Peyer's patch (tissue), 4 donors: Measurements from ENCODE around the gene SERTAD1. TPM values are rescaled to one million over a fixed set of nuclear protein-coding genes. Genes with fewer than 3 reads are reported as not detected.

Source experiments
- DNase-seq, 3 donors: peaks; one replicate each; pipeline ENCODE4 v3.0.0-alpha.2; 2017 to 2019
- H3K27ac ChIP-seq, 4 donors: fragments of 200-600 bp; sonication (generic); one replicate each; pipeline ENCODE4 v1.5.1; 2016 to 2019
- H3K27me3 ChIP-seq, 2 donors: fragments of 200-600 bp; sonication (generic); one replicate each; pipeline ENCODE4 v1.5.1; 2019
- H3K36me3 ChIP-seq, 3 donors: fragments of 200-600 bp; sonication (generic); one replicate each; pipeline ENCODE4 v1.5.1; 2016 to 2019
- H3K4me1 ChIP-seq, 4 donors: fragments of 200-600 bp; sonication (generic); one replicate each; pipeline ENCODE4 v1.5.1; 2016 to 2019
- H3K4me3 ChIP-seq, 4 donors: fragments of 200-600 bp; sonication (generic); 1 replicate in 3 of 4; 2 replicates in 1 of 4; pipeline ENCODE4 v1.5.1; 2016 to 2019; ENCODE audit warnings: mild to moderate bottlenecking in 1 of 4
- H3K9me3 ChIP-seq, 4 donors: fragments of 200-600 bp; sonication (generic); one replicate each; pipeline ENCODE4 v1.5.1; 2016 to 2019; ENCODE audit warnings: mild to moderate bottlenecking in 1 of 4
- POLR2A ChIP-seq, 2 donors: fragments of 450-650 bp; IDR thresholded peaks; one replicate each; pipeline ENCODE4 v1.5.1; 2017; ENCODE audit warnings: antibody characterized with exemption in 2 of 2, mild to moderate bottlenecking in 2 of 2, moderate library complexity in 2 of 2
- small RNA-seq, 2 donors: library from RNA; depleted of rRNA; stranded (forward); fragments of <200 nt; gene quantifications; one replicate each; pipeline ENCODE3, GENCODE V24; 2016
- total RNA-seq, 4 donors: library from RNA; depleted of rRNA; stranded (reverse); fragments of >200 nt; gene quantifications; one replicate each; pipeline ENCODE4 v1.1.0, GENCODE V29; 2016
- TF ChIP-seq, protein P1 (sequence below), 6 experiments: fragments of 450-650 bp in 4 of 6; fragments of 200-600 bp in 2 of 6; sonication (generic) in 1 of 6; IDR thresholded peaks; one replicate each; pipeline ENCODE4 v1.5.1; 2017 to 2019; ENCODE audit warnings: antibody characterized with exemption in 6 of 6, mild to moderate bottlenecking in 3 of 6, moderate library complexity in 1 of 6

SERTAD1 gene
- total RNA-seq, 4 donors from 2014 or later = 4.1 to 18.2 (median 11.6) TPM

DNA sequence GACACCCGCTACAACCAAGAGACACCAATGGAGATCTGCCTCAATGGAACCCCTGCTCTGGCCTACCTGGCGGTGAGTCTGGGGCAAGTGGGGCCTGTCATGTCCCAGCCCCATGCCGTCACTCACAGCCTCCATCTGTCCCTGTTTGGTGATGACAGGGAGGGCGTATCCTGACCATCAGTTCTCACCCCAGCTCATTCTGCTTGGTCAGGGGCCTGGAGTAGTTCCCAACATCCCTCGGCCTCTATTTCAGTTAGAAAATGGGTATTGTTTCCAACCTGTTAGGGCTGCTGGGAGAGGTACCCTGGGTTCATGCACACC lies 54.0 kb downstream of the SERTAD1 start:
- no peak for TF ChIP-seq POLR2A (IDR thresholded peaks at IDR 0.05)
- TF ChIP-seq, protein P1, sequence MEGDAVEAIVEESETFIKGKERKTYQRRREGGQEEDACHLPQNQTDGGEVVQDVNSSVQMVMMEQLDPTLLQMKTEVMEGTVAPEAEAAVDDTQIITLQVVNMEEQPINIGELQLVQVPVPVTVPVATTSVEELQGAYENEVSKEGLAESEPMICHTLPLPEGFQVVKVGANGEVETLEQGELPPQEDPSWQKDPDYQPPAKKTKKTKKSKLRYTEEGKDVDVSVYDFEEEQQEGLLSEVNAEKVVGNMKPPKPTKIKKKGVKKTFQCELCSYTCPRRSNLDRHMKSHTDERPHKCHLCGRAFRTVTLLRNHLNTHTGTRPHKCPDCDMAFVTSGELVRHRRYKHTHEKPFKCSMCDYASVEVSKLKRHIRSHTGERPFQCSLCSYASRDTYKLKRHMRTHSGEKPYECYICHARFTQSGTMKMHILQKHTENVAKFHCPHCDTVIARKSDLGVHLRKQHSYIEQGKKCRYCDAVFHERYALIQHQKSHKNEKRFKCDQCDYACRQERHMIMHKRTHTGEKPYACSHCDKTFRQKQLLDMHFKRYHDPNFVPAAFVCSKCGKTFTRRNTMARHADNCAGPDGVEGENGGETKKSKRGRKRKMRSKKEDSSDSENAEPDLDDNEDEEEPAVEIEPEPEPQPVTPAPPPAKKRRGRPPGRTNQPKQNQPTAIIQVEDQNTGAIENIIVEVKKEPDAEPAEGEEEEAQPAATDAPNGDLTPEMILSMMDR (IDR thresholded peaks at IDR 0.05) = no peak
- Histone ChIP-seq H3K4me1 (no peaks in the 10 kb centered on the region), H3K27me3 (no peaks in the 10 kb centered on the region), H3K27ac (no peak overlapping the region), H3K4me3 (no peak overlapping the region), H3K9me3 (no peaks in the 10 kb centered on the region), H3K36me3 (peaks cover 0 to 70% (median 0%) of the 10 kb centered on the region in 3 donors)
- no peak for DNase-seq

Small RNA genes within 50 kb of the gene (small RNA-seq; reads per million reads assigned to genes)
- 0 reads per million in 2 donors for gene RF00017

Other genes with a start within 250 kb of the SERTAD1 start
- 10 to 100 TPM in 3 of 4 donors, 1 to 10 TPM in 1; 8.1 to 64.4 (median 16.2) TPM for gene MAP3K10, start 234.6 kb downstream of the SERTAD1 start, total RNA-seq
- gene TTC9B, start 207.6 kb downstream of the SERTAD1 start, total RNA-seq = not detected
- 1 to 10 TPM in 1 of 4 donors, not detected in 3; 1.3 TPM for gene CCNP, start 199.3 kb downstream of the SERTAD1 start, total RNA-seq
- 100 to 1,000 TPM in 2 of 4 donors, 10 to 100 TPM in 2; 67.1 to 146 (median 100) TPM for gene AKT2, start 140.6 kb downstream of the SERTAD1 start, total RNA-seq
- 10 to 100 TPM in 2 of 4 donors, 1 to 10 TPM in 2; 5.8 to 11.3 (median 9.9) TPM for gene C19orf47, start 77.6 kb downstream of the SERTAD1 start, total RNA-seq
- gene PLD3, start 77.3 kb downstream of the SERTAD1 start, total RNA-seq = 100 to 1,000 TPM in 3 of 4 donors, 10 to 100 TPM in 1; 61.9 to 210 (median 162) TPM
- gene HIPK4, start 35.8 kb downstream of the SERTAD1 start, total RNA-seq = not detected
- gene PRX, start 12.6 kb downstream of the SERTAD1 start, total RNA-seq = 1 to 10 TPM; 1.4 to 7.4 (median 3.0) TPM
- gene SERTAD3, start 18.3 kb upstream of the SERTAD1 start, total RNA-seq = 10 to 100 TPM in 3 of 4 donors, 1 to 10 TPM in 1; 9.1 to 22.4 (median 15.2) TPM
- 100 to 1,000 TPM; 148 to 277 (median 218) TPM for gene BLVRB, start 39.8 kb upstream of the SERTAD1 start, total RNA-seq
- gene SPTBN4, start 41.0 kb upstream of the SERTAD1 start, total RNA-seq = 1 to 10 TPM in 2 of 4 donors, under 1 TPM in 2; 0.18 to 6.6 (median 2.0) TPM
- gene SHKBP1, start 150.9 kb upstream of the SERTAD1 start, total RNA-seq = 100 to 1,000 TPM in 2 of 4 donors, 10 to 100 TPM in 2; 73.4 to 121 (median 99.9) TPM
- gene LTBP4, start 175.4 kb upstream of the SERTAD1 start, total RNA-seq = 100 to 1,000 TPM; 164 to 484 (median 329) TPM